ENCODE data around the gene METTL27. TPM values are rescaled to one million over a fixed set of nuclear protein-coding genes. Genes with fewer than 3 reads are reported as not detected.
A peak's percentile ranks its signal among the peaks of the same experiment; 100 is the strongest.

Gene METTL27
- total and polyA plus RNA-seq, 2 experiments from 2014 or later, result 10.1 to 11.0 TPM

GRCh38 chr7:73888959-73889358, 46.6 kb upstream of the METTL27 start:
- peaks cover 7% of the 10 kb centered on the region for H3K27me3 Mint-ChIP-seq (ENCODE audit: insufficient read depth, low read depth, poor library complexity)
- H3K4me3 ChIP-seq, result no peak overlapping the region
- no peak overlapping the region for H3K27ac Mint-ChIP-seq
- ATAC-seq (peak; percentile 29), DNase-seq (ENCODE audit: low spot score) (peak; percentile 70)
- peaks cover 3% of the 10 kb centered on the region for H3K4me1 Mint-ChIP-seq
- no peaks in the 10 kb centered on the region; the same call in 2 of the 3 replicates for H3K36me3 Mint-ChIP-seq (ENCODE audit: low read depth)
- no peak overlapping the region for H2AFZ ChIP-seq
- H3K27ac ChIP-seq (ENCODE audit: low read depth), result no peak overlapping the region
- no peaks in the 10 kb centered on the region; the same call in 2 of the 3 replicates for H3K9me3 Mint-ChIP-seq
- no peaks in the 10 kb centered on the region for H3K36me3 ChIP-seq (ENCODE audit: insufficient read depth)
- H3K4me2 ChIP-seq, result no peak overlapping the region
- H3K79me2 ChIP-seq (replicated peaks; ENCODE audit: insufficient read depth), result no peaks in the 10 kb centered on the region
- H4K20me1 ChIP-seq (replicated peaks; ENCODE audit: insufficient read depth), result no peaks in the 10 kb centered on the region
- H3K4me3 Mint-ChIP-seq, result no peak overlapping the region
- H3F3A ChIP-seq (replicated peaks; ENCODE audit: low read depth), result no peaks in the 10 kb centered on the region
- no peaks in the 10 kb centered on the region for H3K4me1 ChIP-seq (ENCODE audit: insufficient read depth)
- no peaks in the 10 kb centered on the region for H3K27me3 ChIP-seq (ENCODE audit: insufficient read depth)
- TF ChIP-seq CREB1 (CRISPR knock-in tag; IDR thresholded peaks at IDR 0.05; ENCODE audit: low read depth) (no peak), STAT1 (IDR thresholded peaks at IDR 0.05; ENCODE audit: unreplicated experiment) (no peak), CTCF (conservative IDR thresholded peaks at IDR 0.05; ENCODE audit: low read depth in 2 of 2) (0 out of 4 replicates have a peak, but pooled peaks of 1 of the 2 experiments have one; percentile 8)
- H3K9me2 ChIP-seq (ENCODE audit: insufficient read depth), result no peaks in the 10 kb centered on the region

- no peak for ATAC-seq
- H3K4me2 ChIP-seq, result no peak overlapping the region
- H2AFZ ChIP-seq, result no peak overlapping the region
- H3K4me1 Mint-ChIP-seq, result peaks cover 3% of the 10 kb centered on the region
- H3F3A ChIP-seq (replicated peaks; ENCODE audit: low read depth), result no peaks in the 10 kb centered on the region
- no peaks in the 10 kb centered on the region for H3K36me3 ChIP-seq (ENCODE audit: insufficient read depth)
- no peak overlapping the region for H3K4me3 ChIP-seq
- H3K9me2 ChIP-seq (ENCODE audit: insufficient read depth), result no peaks in the 10 kb centered on the region
- TF ChIP-seq ZNF114 (CRISPR knock-in tag; IDR thresholded peaks at IDR 0.05), result no peak
- no peak for TF ChIP-seq CREB1 (CRISPR knock-in tag; IDR thresholded peaks at IDR 0.05; ENCODE audit: low read depth)
- no peak for TF ChIP-seq REST (IDR thresholded peaks at IDR 0.05; ENCODE audit: unreplicated experiment)
- no peak for TF ChIP-seq STAT1 (IDR thresholded peaks at IDR 0.05; ENCODE audit: unreplicated experiment)
- no peak overlapping the region for H3K27ac Mint-ChIP-seq
- DNase-seq (ENCODE audit: low spot score), result no peak
- no peaks in the 10 kb centered on the region for H4K20me1 ChIP-seq (replicated peaks; ENCODE audit: insufficient read depth)
- no peak overlapping the region for H3K4me3 Mint-ChIP-seq
- no peaks in the 10 kb centered on the region for H3K79me2 ChIP-seq (replicated peaks; ENCODE audit: insufficient read depth)
- no peak overlapping the region for H3K27ac ChIP-seq (ENCODE audit: low read depth)
- H3K27me3 ChIP-seq (ENCODE audit: insufficient read depth), result no peaks in the 10 kb centered on the region
- peaks cover 7% of the 10 kb centered on the region for H3K27me3 Mint-ChIP-seq (ENCODE audit: insufficient read depth, low read depth, poor library complexity)
- H3K4me1 ChIP-seq (ENCODE audit: insufficient read depth), result no peaks in the 10 kb centered on the region
- no peaks in the 10 kb centered on the region; the same call in 2 of the 3 replicates for H3K9me3 Mint-ChIP-seq
- no peaks in the 10 kb centered on the region; the same call in 2 of the 3 replicates for H3K36me3 Mint-ChIP-seq (ENCODE audit: low read depth)
Observed at GRCh38 chr7:73887762-73888161, 45.4 kb upstream of the METTL27 start.
